Adrenal gland (tissue), 5 donors: ENCODE data around the gene PACS1.
"Not testable (repeated sequence)": the region's sequence is repeated elsewhere in the genome, so short reads cannot be mapped to it uniquely, and the experiment has no call there.

ENCODE experiments used
- POLR2A ChIP-seq, 2 donors: fragments of 450-650 bp; IDR thresholded peaks; one replicate each; pipeline ENCODE4 v1.6.1; 2017; ENCODE audit warnings: antibody characterized with exemption in 2 of 2, mild to moderate bottlenecking in 2 of 2, moderate library complexity in 1 of 2
- TF ChIP-seq, protein P1 (sequence below), 6 experiments: fragments of 450-650 bp in 4 of 6; fragments of 200-600 bp in 2 of 6; sonication (generic) in 1 of 6; IDR thresholded peaks; 1 replicate in 5 of 6; 2 replicates in 1 of 6; pipeline versions ENCODE4 v1.5.1 to v1.8.0; 2016 to 2021; ENCODE audit warnings: antibody characterized with exemption in 6 of 6, mild to moderate bottlenecking in 2 of 6, moderate library complexity in 1 of 6
- donor health status: DM: no; HTN: no; CAD: no.

DNA sequence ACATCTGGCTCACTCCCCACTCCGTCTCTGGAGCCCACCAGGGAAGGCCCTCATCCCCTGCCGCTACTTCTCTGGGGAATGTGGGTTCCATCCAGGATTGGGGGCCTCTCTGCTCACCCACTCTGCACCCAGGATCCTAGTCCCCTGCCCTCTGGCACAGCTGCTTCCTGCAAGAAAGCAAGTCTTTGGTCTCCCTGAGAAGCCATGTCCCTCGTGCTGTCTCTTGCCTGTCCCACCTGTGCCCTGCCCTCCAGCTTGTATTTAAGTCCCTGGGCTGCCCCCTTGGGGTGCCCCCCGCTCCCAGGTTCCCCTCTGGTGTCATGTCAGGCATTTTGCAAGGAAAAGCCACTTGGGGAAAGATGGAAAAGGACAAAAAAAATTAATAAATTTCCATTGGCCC, 207.0 kb downstream of the PACS1 start:
- TF ChIP-seq, protein P1, sequence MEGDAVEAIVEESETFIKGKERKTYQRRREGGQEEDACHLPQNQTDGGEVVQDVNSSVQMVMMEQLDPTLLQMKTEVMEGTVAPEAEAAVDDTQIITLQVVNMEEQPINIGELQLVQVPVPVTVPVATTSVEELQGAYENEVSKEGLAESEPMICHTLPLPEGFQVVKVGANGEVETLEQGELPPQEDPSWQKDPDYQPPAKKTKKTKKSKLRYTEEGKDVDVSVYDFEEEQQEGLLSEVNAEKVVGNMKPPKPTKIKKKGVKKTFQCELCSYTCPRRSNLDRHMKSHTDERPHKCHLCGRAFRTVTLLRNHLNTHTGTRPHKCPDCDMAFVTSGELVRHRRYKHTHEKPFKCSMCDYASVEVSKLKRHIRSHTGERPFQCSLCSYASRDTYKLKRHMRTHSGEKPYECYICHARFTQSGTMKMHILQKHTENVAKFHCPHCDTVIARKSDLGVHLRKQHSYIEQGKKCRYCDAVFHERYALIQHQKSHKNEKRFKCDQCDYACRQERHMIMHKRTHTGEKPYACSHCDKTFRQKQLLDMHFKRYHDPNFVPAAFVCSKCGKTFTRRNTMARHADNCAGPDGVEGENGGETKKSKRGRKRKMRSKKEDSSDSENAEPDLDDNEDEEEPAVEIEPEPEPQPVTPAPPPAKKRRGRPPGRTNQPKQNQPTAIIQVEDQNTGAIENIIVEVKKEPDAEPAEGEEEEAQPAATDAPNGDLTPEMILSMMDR (IDR thresholded peaks at IDR 0.05), result not testable (repeated sequence)
- not testable (repeated sequence) for TF ChIP-seq POLR2A (IDR thresholded peaks at IDR 0.05)
